ENCODE data around the gene MRAS. TPM values are rescaled to one million over a fixed set of nuclear protein-coding genes. Genes with fewer than 3 reads are reported as not detected.

Gene MRAS
- total and polyA plus RNA-seq, 2 of the 4 experiments (the other 2 are of a cell fraction), result 59.3 to 60.6 TPM

DNA sequence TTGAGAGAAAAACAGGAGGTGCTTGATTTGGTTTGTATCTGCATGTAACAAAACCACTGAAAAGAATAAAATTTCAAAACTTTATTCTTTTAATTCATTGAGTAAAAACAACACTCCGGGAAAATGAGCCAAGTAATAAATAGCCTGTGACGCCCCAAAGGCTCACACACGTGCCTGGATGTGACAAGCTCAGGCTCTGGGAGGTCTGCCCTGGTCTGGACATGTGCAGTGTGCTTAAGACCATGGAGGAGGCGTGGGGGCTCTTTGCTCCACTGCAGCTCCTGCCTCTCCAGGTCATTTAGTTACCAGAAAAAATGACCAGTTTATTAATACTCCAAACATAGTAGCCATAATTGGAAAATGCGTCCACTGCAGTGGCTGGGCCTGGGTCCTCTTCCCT, 10.1 kb upstream of the MRAS start:
- Histone ChIP-seq H3K4me2 (ENCODE audit: low read depth, low read length) (no peak overlapping the region), H2AFZ (replicated peaks; ENCODE audit: low read length, poor library complexity) (no peak overlapping the region), H2AK9ac (replicated peaks; ENCODE audit: low read depth, low read length, poor library complexity) (no peak overlapping the region), H2AK5ac (ENCODE audit: low read depth, low read length) (no peak overlapping the region), H3K4me3 (ENCODE audit: insufficient read depth, low read depth, low read length) (no peak overlapping the region), H3K36me3 (ENCODE audit: control insufficient read depth, insufficient read depth, low read length) (no peaks in the 10 kb centered on the region), H2BK120ac (ENCODE audit: low read depth, low read length) (no peak overlapping the region), H2BK20ac (ENCODE audit: low read depth, low read length) (no peak overlapping the region), H2BK15ac (ENCODE audit: low read depth, low read length) (no peak overlapping the region), H4K91ac (ENCODE audit: insufficient read depth, low read depth, low read length) (no peak overlapping the region), H2BK5ac (ENCODE audit: low read depth, low read length, poor library complexity, severe bottlenecking) (no peak overlapping the region), H3K9me1 (ENCODE audit: insufficient read depth, low read length) (no peaks in the 10 kb centered on the region), H3K9ac (ENCODE audit: low read depth, low read length) (no peak overlapping the region), H3K56ac (ENCODE audit: extremely low read depth, insufficient read depth, low read length) (no peak overlapping the region), H3K27me3 (ENCODE audit: control insufficient read depth, insufficient read depth, low read length) (peaks cover 32% of the 10 kb centered on the region), H3K27ac (ENCODE audit: insufficient read depth, low read length) (no peak overlapping the region), H4K20me1 (ENCODE audit: insufficient read depth, low read length) (no peaks in the 10 kb centered on the region), H3K9me3 (ENCODE audit: control insufficient read depth, insufficient read depth, low read length) (no peaks in the 10 kb centered on the region), H4K8ac (ENCODE audit: low read depth in 2 of 2, low read length in 2 of 2) (no peak overlapping the region), H4K5ac (ENCODE audit: low read depth, low read length) (no peak overlapping the region), H3K14ac (replicated peaks; ENCODE audit: low read depth, low read length) (no peak overlapping the region), H3K18ac (ENCODE audit: low read depth, low read length) (no peak overlapping the region), H3K4me1 (ENCODE audit: control insufficient read depth, insufficient read depth, low read length) (no peaks in the 10 kb centered on the region), H3K23ac (ENCODE audit: low read depth, low read length) (no peak overlapping the region), H3K4ac (ENCODE audit: low read depth, low read length) (no peak overlapping the region), H3K79me1 (ENCODE audit: low read depth in 1 of 2, low read length in 2 of 2) (no peaks in the 10 kb centered on the region)
- POLR2A ChIA-PET (ENCODE audit: unreplicated experiment), result no interaction called here
- dilution Hi-C loops (cut with HindIII; ENCODE audit: low sequenced_read_pairs, unreplicated experiment), result no loop called here
- intact Hi-C loops (cut with micrococcal nuclease), result no loop called here
- no peak for TF ChIP-seq CTCF (conservative IDR thresholded peaks at IDR 0.05; ENCODE audit: low read depth, low read length)
- no peak for TF ChIP-seq RAD21 (IDR thresholded peaks at IDR 0.05; ENCODE audit: low read length)
- TF ChIP-seq RFX5 (IDR thresholded peaks at IDR 0.05; ENCODE audit: low read depth, low read length), result no peak
- no peak for DNase-seq
- CTCF ChIA-PET, result no interaction called here
- ATAC-seq (ENCODE audit: low read depth), result no peak
- in situ Hi-C loops (cut with MboI; ENCODE audit: low sequenced_read_pairs), result no loop called here
- no CpG with 5 or more reads among the region's 5 CpGs for WGBS, 2 experiments (ENCODE audit: extremely low coverage in 2 of 2, insufficient read length in 1 of 2)
- BruUV-seq (replicated peaks), result no TSS peak
